HEK293 (cell line): ENCODE data around the gene DNAJA3.

Experiments
- CTCF ChIA-PET: fragments of 350-600 bp; formaldehyde crosslinking; extraction: SDS; loops from one replicate; lab custom pipeline; 2021; ENCODE audit warnings: antibody characterized with exemption; lab: Yijun Ruan, JAX
- POLR2A ChIA-PET: fragments of 300-600 bp; formaldehyde crosslinking; extraction: SDS; loops from one replicate; lab custom pipeline; 2020; ENCODE audit warnings: antibody characterized with exemption, inconsistent platforms; lab: Yijun Ruan, JAX
- H3K27ac ChIP-seq: fragments of 200-500 bp; sonication (Bioruptor generic); 2 replicates; pipeline ENCODE4 v1.5.1; 2014; ENCODE audit warnings: low read depth, low read length, control low read depth, inconsistent platforms; ENCODE audit errors: extremely low read depth
- H3K36me3 ChIP-seq, 2 experiments: fragments of 200-500 bp in 1 of 2; sonication (Bioruptor generic) in 1 of 2; 1 replicate in 1 of 2; 2 replicates in 1 of 2; pipeline ENCODE4 v1.5.1; 2014 to 2017; ENCODE audit warnings: inconsistent platforms in 2 of 2, low read length in 2 of 2; ENCODE audit not compliant: control insufficient read depth in 2 of 2, insufficient read depth in 1 of 2
- H3K4me1 ChIP-seq: fragments of 200-500 bp; sonication (Bioruptor generic); 2 replicates; pipeline ENCODE4 v1.5.1; 2014; ENCODE audit warnings: mild to moderate bottlenecking, low read length, inconsistent platforms; ENCODE audit not compliant: control insufficient read depth, insufficient read depth
- H3K4me3 ChIP-seq: 2 replicates; pipeline ENCODE4 v1.5.1; 2011; ENCODE audit warnings: low read depth, mild to moderate bottlenecking, control low read depth, low read length, moderate library complexity
- H3K9me3 ChIP-seq: fragments of 200-500 bp; sonication (Bioruptor generic); 2 replicates; pipeline ENCODE4 v1.5.1; 2014; ENCODE audit warnings: low read depth, low read length, inconsistent platforms; ENCODE audit not compliant: control insufficient read depth, insufficient read depth
- GLIS2 ChIP-seq: fragments of 450-650 bp; formaldehyde crosslinking; IDR thresholded peaks from 2 replicates; pipeline ENCODE4 v1.5.1; 2016; ENCODE audit warnings: missing biosample characterization, missing genetic modification characterization
- KLF1 ChIP-seq: fragments of 450-650 bp; formaldehyde crosslinking; IDR thresholded peaks from 2 replicates; pipeline ENCODE4 v1.5.1; 2016; ENCODE audit warnings: missing biosample characterization, missing genetic modification characterization
- KLF10 ChIP-seq: fragments of 450-650 bp; IDR thresholded peaks from 2 replicates; pipeline ENCODE4 v1.5.1; 2018; ENCODE audit warnings: missing biosample characterization, mild to moderate bottlenecking, missing genetic modification characterization
- SALL2 ChIP-seq: fragments of 450-650 bp; formaldehyde crosslinking; IDR thresholded peaks from 2 replicates; pipeline ENCODE4 v1.5.0; 2017; ENCODE audit warnings: missing biosample characterization, mild to moderate bottlenecking, missing genetic modification characterization, borderline replicate concordance
- ZNF19 ChIP-seq: fragments of 450-650 bp; formaldehyde crosslinking; IDR thresholded peaks from 2 replicates; pipeline ENCODE4; 2016; ENCODE audit warnings: missing biosample characterization, missing genetic modification characterization, low read depth
- ZNF202 ChIP-seq: fragments of 450-650 bp; formaldehyde crosslinking; IDR thresholded peaks from 2 replicates; pipeline ENCODE4 v1.5.1; 2016; ENCODE audit warnings: missing biosample characterization, missing genetic modification characterization, borderline replicate concordance
- ZNF223 ChIP-seq: fragments of 450-650 bp; formaldehyde crosslinking; IDR thresholded peaks from 2 replicates; pipeline ENCODE4 v1.5.1; 2016; ENCODE audit warnings: missing biosample characterization, missing genetic modification characterization
- ZNF292 ChIP-seq: fragments of 450-650 bp; formaldehyde crosslinking; IDR thresholded peaks from 2 replicates; pipeline ENCODE4 v1.5.1; 2016; ENCODE audit warnings: low read depth, missing biosample characterization, missing genetic modification characterization, borderline replicate concordance
- ZNF324 ChIP-seq: fragments of 450-650 bp; formaldehyde crosslinking; IDR thresholded peaks from 2 replicates; pipeline ENCODE4 v1.5.1; 2016; ENCODE audit warnings: missing biosample characterization, missing genetic modification characterization
- ZNF549 ChIP-seq: fragments of 450-650 bp; IDR thresholded peaks from 2 replicates; pipeline ENCODE4 v1.5.1; 2018; ENCODE audit warnings: missing biosample characterization, missing genetic modification characterization, mild to moderate bottlenecking, inconsistent platforms, moderate library complexity
- ZNF560 ChIP-seq: fragments of 450-650 bp; formaldehyde crosslinking; IDR thresholded peaks from 2 replicates; pipeline ENCODE4 v1.5.1; 2017; ENCODE audit warnings: missing biosample characterization, missing genetic modification characterization, borderline replicate concordance
- ZNF701 ChIP-seq: fragments of 450-650 bp; formaldehyde crosslinking; IDR thresholded peaks from 2 replicates; pipeline ENCODE4 v1.5.1; 2016; ENCODE audit warnings: missing biosample characterization, missing genetic modification characterization
- ZSCAN23 ChIP-seq: fragments of 450-650 bp; formaldehyde crosslinking; IDR thresholded peaks from 2 replicates; pipeline ENCODE4 v1.5.1; 2016; ENCODE audit warnings: missing biosample characterization, missing genetic modification characterization
- TF ChIP-seq, protein P1 (sequence below): fragments of 450-650 bp; formaldehyde crosslinking; IDR thresholded peaks from 2 replicates; pipeline ENCODE4 v1.5.1; 2016; ENCODE audit warnings: missing biosample characterization, missing genetic modification characterization
- TF ChIP-seq, protein P2 (sequence below): fragments of 450-650 bp; formaldehyde crosslinking; IDR thresholded peaks from 2 replicates; pipeline ENCODE4 v1.5.1; 2016; ENCODE audit warnings: missing biosample characterization, missing genetic modification characterization
- TF ChIP-seq, protein P3 (sequence below): fragments of 450-650 bp; formaldehyde crosslinking; IDR thresholded peaks from 2 replicates; pipeline ENCODE4 v1.5.1; 2016; ENCODE audit warnings: missing biosample characterization, missing genetic modification characterization
- TF ChIP-seq, protein P4 (sequence below): fragments of 450-650 bp; formaldehyde crosslinking; IDR thresholded peaks from 2 replicates; pipeline ENCODE4 v1.5.0; 2017; ENCODE audit warnings: missing biosample characterization, missing genetic modification characterization, borderline replicate concordance
- TF ChIP-seq, protein P5 (sequence below): fragments of 450-650 bp; formaldehyde crosslinking; IDR thresholded peaks from 2 replicates; pipeline ENCODE4 v1.5.1; 2017; ENCODE audit warnings: missing biosample characterization, mild to moderate bottlenecking, missing genetic modification characterization, moderate library complexity
- TF ChIP-seq, protein P6 (sequence below): fragments of 450-650 bp; formaldehyde crosslinking; IDR thresholded peaks from 2 replicates; pipeline ENCODE4 v1.5.1; 2016; ENCODE audit warnings: missing biosample characterization, missing genetic modification characterization

The DNAJA3 gene

DNA sequence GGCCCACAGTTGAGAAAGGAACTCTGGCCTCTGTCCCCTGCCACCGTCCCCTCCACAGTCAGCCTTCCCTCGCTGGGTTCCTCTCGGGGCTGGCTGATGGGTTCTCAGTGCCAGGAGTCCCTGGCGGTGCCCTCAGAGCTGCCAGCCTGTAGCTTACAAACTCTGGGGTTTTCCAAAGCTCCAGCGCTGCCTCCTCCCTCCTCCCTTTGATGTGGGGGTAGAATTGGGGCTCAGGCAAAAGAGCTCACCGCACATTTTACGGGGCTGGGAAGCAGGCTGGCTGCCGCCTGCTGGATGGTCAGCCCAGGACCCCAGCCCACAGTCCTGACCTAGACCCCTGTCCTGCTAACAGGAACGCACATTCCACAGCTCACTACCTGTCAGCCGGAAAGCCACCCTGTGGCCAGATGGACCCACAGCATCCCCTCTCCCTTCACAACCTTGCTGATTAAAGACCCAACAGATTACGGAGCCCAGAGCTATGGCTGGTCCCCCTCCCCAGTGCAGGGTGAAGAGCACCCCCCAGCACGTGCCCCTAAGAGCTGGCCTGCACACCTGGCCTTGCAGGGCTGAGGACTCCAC is 48.0 kb upstream of the DNAJA3 start:
- Histone ChIP-seq H3K4me1 (peaks cover 15% of the 10 kb centered on the region), H3K27ac (no peak overlapping the region)
- CTCF ChIA-PET = interaction anchor here (0.5 to 1.6 kb wide), 5 partner anchors 9 to 392 kb away, joined by 3 to 5 read pairs (median 4); no protein-coding TSS in a partner anchor
- TF ChIP-seq ZNF560 (no peak), ZNF549 (no peak), SALL2 (tag by site-specific recombination) (no peak), ZSCAN23 (tag by site-specific recombination) (no peak), ZNF324 (no peak), KLF10 (tag by site-specific recombination) (no peak), ZNF19 (tag by site-specific recombination) (no peak)
- TF ChIP-seq, protein P1, sequence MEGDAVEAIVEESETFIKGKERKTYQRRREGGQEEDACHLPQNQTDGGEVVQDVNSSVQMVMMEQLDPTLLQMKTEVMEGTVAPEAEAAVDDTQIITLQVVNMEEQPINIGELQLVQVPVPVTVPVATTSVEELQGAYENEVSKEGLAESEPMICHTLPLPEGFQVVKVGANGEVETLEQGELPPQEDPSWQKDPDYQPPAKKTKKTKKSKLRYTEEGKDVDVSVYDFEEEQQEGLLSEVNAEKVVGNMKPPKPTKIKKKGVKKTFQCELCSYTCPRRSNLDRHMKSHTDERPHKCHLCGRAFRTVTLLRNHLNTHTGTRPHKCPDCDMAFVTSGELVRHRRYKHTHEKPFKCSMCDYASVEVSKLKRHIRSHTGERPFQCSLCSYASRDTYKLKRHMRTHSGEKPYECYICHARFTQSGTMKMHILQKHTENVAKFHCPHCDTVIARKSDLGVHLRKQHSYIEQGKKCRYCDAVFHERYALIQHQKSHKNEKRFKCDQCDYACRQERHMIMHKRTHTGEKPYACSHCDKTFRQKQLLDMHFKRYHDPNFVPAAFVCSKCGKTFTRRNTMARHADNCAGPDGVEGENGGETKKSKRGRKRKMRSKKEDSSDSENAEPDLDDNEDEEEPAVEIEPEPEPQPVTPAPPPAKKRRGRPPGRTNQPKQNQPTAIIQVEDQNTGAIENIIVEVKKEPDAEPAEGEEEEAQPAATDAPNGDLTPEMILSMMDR (tag by site-specific recombination) = 0 out of 2 replicates have a peak, but pooled peaks have one; percentile 20
- TF ChIP-seq, protein P2, sequence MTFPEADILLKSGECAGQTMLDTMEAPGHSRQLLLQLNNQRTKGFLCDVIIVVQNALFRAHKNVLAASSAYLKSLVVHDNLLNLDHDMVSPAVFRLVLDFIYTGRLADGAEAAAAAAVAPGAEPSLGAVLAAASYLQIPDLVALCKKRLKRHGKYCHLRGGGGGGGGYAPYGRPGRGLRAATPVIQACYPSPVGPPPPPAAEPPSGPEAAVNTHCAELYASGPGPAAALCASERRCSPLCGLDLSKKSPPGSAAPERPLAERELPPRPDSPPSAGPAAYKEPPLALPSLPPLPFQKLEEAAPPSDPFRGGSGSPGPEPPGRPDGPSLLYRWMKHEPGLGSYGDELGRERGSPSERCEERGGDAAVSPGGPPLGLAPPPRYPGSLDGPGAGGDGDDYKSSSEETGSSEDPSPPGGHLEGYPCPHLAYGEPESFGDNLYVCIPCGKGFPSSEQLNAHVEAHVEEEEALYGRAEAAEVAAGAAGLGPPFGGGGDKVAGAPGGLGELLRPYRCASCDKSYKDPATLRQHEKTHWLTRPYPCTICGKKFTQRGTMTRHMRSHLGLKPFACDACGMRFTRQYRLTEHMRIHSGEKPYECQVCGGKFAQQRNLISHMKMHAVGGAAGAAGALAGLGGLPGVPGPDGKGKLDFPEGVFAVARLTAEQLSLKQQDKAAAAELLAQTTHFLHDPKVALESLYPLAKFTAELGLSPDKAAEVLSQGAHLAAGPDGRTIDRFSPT (tag by site-specific recombination) = peak; percentile 74
- TF ChIP-seq, protein P3, sequence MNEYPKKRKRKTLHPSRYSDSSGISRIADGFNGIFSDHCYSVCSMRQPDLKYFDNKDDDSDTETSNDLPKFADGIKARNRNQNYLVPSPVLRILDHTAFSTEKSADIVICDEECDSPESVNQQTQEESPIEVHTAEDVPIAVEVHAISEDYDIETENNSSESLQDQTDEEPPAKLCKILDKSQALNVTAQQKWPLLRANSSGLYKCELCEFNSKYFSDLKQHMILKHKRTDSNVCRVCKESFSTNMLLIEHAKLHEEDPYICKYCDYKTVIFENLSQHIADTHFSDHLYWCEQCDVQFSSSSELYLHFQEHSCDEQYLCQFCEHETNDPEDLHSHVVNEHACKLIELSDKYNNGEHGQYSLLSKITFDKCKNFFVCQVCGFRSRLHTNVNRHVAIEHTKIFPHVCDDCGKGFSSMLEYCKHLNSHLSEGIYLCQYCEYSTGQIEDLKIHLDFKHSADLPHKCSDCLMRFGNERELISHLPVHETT (tag by site-specific recombination) = no peak
- TF ChIP-seq, all 188 proteins: peak for 2
- Histone ChIP-seq H3K4me3 (no peak overlapping the region), H3K9me3 (no peaks in the 10 kb centered on the region), H3K36me3 (peaks cover 0 to 16% of the 10 kb centered on the region in 2 experiments; a peak in 1 of 3 replicates)
- POLR2A ChIA-PET = interaction anchor here (1.2 kb wide), 1 partner anchor 8 kb away, joined by 3 read pairs; no protein-coding TSS in a partner anchor

DNA sequence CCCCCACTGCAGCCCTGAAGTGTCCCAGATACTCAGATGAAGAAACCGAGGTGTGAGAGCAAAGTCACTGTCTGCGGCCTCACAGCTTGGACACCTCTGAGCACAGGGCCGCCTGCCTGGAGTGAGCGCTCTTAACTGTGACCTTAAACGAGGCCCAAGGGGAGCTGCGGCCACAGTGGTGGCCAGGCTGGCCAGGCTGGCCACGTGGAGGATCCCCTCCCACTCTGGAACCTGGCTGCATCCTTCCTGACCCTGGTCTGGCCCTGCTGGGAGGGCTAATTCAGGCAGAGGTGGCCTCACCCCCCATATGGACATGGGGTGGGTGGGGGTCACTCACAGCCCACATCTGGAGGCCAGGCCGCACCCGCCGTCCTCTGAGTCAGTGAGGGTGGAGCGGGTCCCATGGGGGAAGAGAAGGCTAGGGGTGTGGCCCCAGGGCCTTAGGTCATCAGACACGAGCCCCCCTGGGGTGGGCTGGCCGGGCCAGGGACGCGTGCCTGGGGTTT is 47.5 kb upstream of the DNAJA3 start:
- POLR2A ChIA-PET = interaction anchor here (1.2 kb wide), 1 partner anchor 9 kb away, joined by 3 read pairs; no protein-coding TSS in a partner anchor
- CTCF ChIA-PET = interaction anchor here (0.7 to 2.1 kb wide), 5 partner anchors 8 to 25 kb away, joined by 3 to 19 read pairs (median 5); no protein-coding TSS in a partner anchor
- H3K4me3 ChIP-seq = no peak overlapping the region
- no peaks in the 10 kb centered on the region for H3K9me3 ChIP-seq
- H3K36me3 ChIP-seq = peaks cover 0 to 20% of the 10 kb centered on the region in 2 experiments; a peak in 1 of 3 replicates
- peaks cover 10% of the 10 kb centered on the region for H3K4me1 ChIP-seq
- no peak overlapping the region for H3K27ac ChIP-seq
- TF ChIP-seq KLF1 (tag by site-specific recombination) = peak; percentile 98
- TF ChIP-seq, protein P1 (tag by site-specific recombination) = 0 out of 2 replicates have a peak, but pooled peaks have one; percentile 2
- peak; percentile 41; the same call in 1 of the 2 replicates for TF ChIP-seq GLIS2
- TF ChIP-seq, protein P4, sequence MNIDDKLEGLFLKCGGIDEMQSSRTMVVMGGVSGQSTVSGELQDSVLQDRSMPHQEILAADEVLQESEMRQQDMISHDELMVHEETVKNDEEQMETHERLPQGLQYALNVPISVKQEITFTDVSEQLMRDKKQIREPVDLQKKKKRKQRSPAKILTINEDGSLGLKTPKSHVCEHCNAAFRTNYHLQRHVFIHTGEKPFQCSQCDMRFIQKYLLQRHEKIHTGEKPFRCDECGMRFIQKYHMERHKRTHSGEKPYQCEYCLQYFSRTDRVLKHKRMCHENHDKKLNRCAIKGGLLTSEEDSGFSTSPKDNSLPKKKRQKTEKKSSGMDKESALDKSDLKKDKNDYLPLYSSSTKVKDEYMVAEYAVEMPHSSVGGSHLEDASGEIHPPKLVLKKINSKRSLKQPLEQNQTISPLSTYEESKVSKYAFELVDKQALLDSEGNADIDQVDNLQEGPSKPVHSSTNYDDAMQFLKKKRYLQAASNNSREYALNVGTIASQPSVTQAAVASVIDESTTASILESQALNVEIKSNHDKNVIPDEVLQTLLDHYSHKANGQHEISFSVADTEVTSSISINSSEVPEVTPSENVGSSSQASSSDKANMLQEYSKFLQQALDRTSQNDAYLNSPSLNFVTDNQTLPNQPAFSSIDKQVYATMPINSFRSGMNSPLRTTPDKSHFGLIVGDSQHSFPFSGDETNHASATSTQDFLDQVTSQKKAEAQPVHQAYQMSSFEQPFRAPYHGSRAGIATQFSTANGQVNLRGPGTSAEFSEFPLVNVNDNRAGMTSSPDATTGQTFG (tag by site-specific recombination) = no peak
- TF ChIP-seq, protein P5, sequence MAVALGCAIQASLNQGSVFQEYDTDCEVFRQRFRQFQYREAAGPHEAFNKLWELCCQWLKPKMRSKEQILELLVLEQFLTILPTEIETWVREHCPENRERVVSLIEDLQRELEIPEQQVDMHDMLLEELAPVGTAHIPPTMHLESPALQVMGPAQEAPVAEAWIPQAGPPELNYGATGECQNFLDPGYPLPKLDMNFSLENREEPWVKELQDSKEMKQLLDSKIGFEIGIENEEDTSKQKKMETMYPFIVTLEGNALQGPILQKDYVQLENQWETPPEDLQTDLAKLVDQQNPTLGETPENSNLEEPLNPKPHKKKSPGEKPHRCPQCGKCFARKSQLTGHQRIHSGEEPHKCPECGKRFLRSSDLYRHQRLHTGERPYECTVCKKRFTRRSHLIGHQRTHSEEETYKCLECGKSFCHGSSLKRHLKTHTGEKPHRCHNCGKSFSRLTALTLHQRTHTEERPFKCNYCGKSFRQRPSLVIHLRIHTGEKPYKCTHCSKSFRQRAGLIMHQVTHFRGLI (tag by site-specific recombination) = no peak
- TF ChIP-seq ZNF202 (tag by site-specific recombination) = no peak
- TF ChIP-seq, protein P6, sequence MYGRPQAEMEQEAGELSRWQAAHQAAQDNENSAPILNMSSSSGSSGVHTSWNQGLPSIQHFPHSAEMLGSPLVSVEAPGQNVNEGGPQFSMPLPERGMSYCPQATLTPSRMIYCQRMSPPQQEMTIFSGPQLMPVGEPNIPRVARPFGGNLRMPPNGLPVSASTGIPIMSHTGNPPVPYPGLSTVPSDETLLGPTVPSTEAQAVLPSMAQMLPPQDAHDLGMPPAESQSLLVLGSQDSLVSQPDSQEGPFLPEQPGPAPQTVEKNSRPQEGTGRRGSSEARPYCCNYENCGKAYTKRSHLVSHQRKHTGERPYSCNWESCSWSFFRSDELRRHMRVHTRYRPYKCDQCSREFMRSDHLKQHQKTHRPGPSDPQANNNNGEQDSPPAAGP = peak; percentile 58; the same call in 1 of the 2 replicates
- TF ChIP-seq ZNF701 = no peak
- no peak for TF ChIP-seq ZNF292 (tag by site-specific recombination)
- no peak for TF ChIP-seq ZNF223 (tag by site-specific recombination)
